ENCODE results near the gene STRADB.

DNA sequence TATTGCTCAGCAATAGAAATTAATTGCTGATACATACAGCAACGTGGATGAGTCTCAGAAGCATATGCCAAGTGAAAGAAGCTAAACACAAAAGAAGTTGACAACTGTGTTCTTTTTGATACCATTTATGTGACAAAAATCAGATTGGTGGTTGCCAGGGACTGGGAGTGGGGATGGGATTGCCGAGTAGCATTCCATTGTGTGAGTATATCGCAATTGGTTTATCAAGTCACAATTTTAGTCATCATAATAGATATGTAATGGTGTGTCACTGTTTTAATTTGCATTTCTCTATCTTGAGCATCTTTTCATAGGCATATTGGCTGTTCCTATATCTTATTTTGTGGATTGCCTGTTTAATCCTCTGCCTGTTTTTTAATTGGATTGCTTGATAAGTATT lies 20.9 kb downstream of the STRADB start:
- TF ChIP-seq, protein P1, sequence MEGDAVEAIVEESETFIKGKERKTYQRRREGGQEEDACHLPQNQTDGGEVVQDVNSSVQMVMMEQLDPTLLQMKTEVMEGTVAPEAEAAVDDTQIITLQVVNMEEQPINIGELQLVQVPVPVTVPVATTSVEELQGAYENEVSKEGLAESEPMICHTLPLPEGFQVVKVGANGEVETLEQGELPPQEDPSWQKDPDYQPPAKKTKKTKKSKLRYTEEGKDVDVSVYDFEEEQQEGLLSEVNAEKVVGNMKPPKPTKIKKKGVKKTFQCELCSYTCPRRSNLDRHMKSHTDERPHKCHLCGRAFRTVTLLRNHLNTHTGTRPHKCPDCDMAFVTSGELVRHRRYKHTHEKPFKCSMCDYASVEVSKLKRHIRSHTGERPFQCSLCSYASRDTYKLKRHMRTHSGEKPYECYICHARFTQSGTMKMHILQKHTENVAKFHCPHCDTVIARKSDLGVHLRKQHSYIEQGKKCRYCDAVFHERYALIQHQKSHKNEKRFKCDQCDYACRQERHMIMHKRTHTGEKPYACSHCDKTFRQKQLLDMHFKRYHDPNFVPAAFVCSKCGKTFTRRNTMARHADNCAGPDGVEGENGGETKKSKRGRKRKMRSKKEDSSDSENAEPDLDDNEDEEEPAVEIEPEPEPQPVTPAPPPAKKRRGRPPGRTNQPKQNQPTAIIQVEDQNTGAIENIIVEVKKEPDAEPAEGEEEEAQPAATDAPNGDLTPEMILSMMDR (IDR thresholded peaks at IDR 0.05), result no peak
- TF ChIP-seq POLR2A (IDR thresholded peaks at IDR 0.05) (no peak), POLR2AphosphoS5 (IDR thresholded peaks at IDR 0.05; ENCODE audit: insufficient read depth in 1 of 2, low read depth in 1 of 2) (no peak)
